ENCODE data around the gene RNF212. TPM values are rescaled to one million over a fixed set of nuclear protein-coding genes. Genes with fewer than 3 reads are reported as not detected.

The RNF212 gene, protein sequence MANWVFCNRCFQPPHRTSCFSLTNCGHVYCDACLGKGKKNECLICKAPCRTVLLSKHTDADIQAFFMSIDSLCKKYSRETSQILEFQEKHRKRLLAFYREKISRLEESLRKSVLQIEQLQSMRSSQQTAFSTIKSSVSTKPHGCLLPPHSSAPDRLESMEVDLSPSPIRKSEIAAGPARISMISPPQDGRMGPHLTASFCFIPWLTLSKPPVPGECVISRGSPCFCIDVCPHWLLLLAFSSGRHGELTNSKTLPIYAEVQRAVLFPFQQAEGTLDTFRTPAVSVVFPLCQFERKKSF
- not detected in 2 replicates for total RNA-seq (2013; cell fraction: nucleolus; rRNA removed)
- not detected in 2 replicates for total RNA-seq (2014; rRNA removed)
- not detected in 2 replicates for total RNA-seq (2014; rRNA removed; fragmentation: Illumina TruSeq; extraction: Trizol)
- not detected in 2 replicates for total RNA-seq (2021)
- polyA plus RNA-seq (2011; ENCODE audit: low read depth), result not detected
- not detected in 2 replicates for polyA plus RNA-seq (2011; rRNA removed)
- not detected in 2 replicates for polyA plus RNA-seq (2011; cell fraction: cytosol; rRNA removed)
- not detected in 2 replicates for polyA plus RNA-seq (2011; cell fraction: nucleus; rRNA removed)
- not detected in 2 replicates for polyA plus RNA-seq (2012)
- polyA plus RNA-seq (2014; fragmentation: Illumina TruSeq; extraction: Trizol), result not detected in 2 replicates
- not detected for polyA plus RNA-seq (2014; fragmentation: Nextera tagmentation; extraction: Ambion mirVana)
- polyA plus RNA-seq (2014; rRNA removed), result not detected in 2 replicates
- polyA plus RNA-seq (2016; fragmentation: Nextera tagmentation; extraction: Ambion mirVana), result not detected
- polyA minus RNA-seq (2011; rRNA and poly(A)+ RNA removed), result not detected in 2 replicates
- not detected in 2 replicates for polyA minus RNA-seq (2011; cell fraction: cytosol; rRNA and poly(A)+ RNA removed)
- polyA minus RNA-seq (2011; cell fraction: nucleus; rRNA and poly(A)+ RNA removed), result not detected in 2 replicates
- Bru-seq, nascent RNA, result not detected
- BruChase-seq, experiment 1, labeled RNA remaining after a 6-hour chase, result percentile 3 among the genes with signal in this experiment
- not detected for BruChase-seq, experiment 2, labeled RNA remaining after a 2-hour chase
- long read RNA-seq, experiment 1, result 0 reads
- long read RNA-seq, experiment 2, result 0 reads

DNA sequence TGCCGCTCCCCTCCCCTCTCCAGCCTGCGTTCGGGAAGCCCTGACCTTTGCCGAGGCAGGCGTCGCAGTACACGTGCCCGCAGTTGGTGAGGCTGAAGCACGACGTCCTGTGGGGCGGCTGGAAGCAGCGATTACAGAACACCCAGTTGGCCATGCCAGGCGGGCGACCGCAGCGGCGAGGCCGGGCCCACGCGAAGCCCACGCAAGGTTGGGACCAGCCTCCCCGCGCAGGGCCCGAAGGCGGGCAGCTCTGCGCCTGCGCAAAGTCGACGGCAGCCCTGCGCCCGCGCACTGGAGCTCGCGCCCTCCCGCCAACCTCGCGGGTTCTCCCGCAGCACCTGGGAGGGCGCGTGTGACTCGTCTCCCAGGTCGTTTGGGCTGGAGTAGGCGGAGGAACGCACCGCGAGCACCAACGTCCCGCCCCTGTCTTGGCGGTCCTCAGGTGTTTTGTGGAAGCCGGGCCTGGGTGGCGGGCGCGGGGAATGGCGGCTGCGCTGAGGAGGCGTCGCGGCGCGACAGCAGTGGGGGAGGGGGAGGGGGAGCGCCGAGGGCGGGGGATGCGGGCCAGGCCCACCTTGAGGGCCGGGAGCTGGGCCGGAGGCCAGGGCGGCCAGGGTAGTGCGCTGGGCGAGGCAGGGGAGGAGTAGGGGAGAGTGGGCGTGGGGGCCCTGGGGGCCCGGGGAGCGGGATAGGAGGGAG is at the start of gene RNF212:
Gene RNF212 (minus strand): TSS at position 254 of the 699 bp plus-strand sequence. CDS start 100 bp downstream, at position 154.
- ChIA-PET CTCF (no interaction called here), RAD21 (ENCODE audit: unreplicated experiment) (no interaction called here), POLR2A (no interaction called here), SMC1A (ENCODE audit: uncharacterized antibody, unreplicated experiment) (no interaction called here)
- Histone ChIP-seq H4K20me1 (ENCODE audit: control insufficient read depth, insufficient read depth) (no peaks in the 10 kb centered on the region), H3K4me1 (ENCODE audit: control insufficient read depth, insufficient read depth, low read length) (no peaks in the 10 kb centered on the region), H3K9ac (ENCODE audit: control insufficient read depth, insufficient read depth, low read length) (no peak within 1 kb of the TSS), H3K27me3 (replicated peaks in 1 of 2; ENCODE audit: control insufficient read depth in 2 of 2, insufficient read depth in 2 of 2, low read length in 1 of 2) (peaks cover 2% of the 10 kb centered on the region in 2 experiments; a peak in 1 of 4 replicates), H3K4me3 (no peak within 1 kb of the TSS), H2AFZ (ENCODE audit: control insufficient read depth, low read depth, low read length) (no peak within 1 kb of the TSS), H3K79me2 (ENCODE audit: control insufficient read depth, insufficient read depth, low read length) (no peaks in the 10 kb centered on the region), H3K4me2 (ENCODE audit: control insufficient read depth, insufficient read depth) (no peak within 1 kb of the TSS), H3K9me3 (replicated peaks; ENCODE audit: control insufficient read depth, insufficient read depth, low read length) (no peaks in the 10 kb centered on the region), H3K36me3 (ENCODE audit: control insufficient read depth in 2 of 2, insufficient read depth in 2 of 2, low read length in 1 of 2) (no peaks in the 10 kb centered on the region), H3K27ac (ENCODE audit: control insufficient read depth, insufficient read depth) (no peak within 1 kb of the TSS)
- DNase-seq (ENCODE audit: low read depth, low spot score), result no peak
- TF ChIP-seq SP1 (IDR thresholded peaks at IDR 0.05; ENCODE audit: low read depth, low read length) (no peak), RBBP5 (conservative IDR thresholded peaks at IDR 0.05) (no peak), NRF1 (conservative IDR thresholded peaks at IDR 0.05; ENCODE audit: low read depth, low read length) (no peak)
- in situ Hi-C loops (cut with MboI) (no loop called here), intact Hi-C loops (cut with micrococcal nuclease; ENCODE audit: unreplicated experiment) (no loop called here)
- BruUV-seq (replicated peaks), result no TSS peak
- WGBS (ENCODE audit: insufficient coverage, insufficient replicate concordance, low lambda C conversion rate, missing lambda C conversion rate), result 27% methylated on average over 11 of the region's 72 CpGs
- ATAC-seq, result no peak
- no peak for FAIRE-seq

Measured in GM12878 (cell line).